ENCODE results near the gene SPTA1.

SPTA1 gene

GRCh38 chr1:158724442-158724841 is 37.9 kb upstream of the SPTA1 start:
- no peak for TF ChIP-seq EZH2phosphoT487 (IDR thresholded peaks at IDR 0.05; ENCODE audit: borderline replicate concordance, low read length)
- TF ChIP-seq CTCF (IDR thresholded peaks at IDR 0.05; ENCODE audit: low read depth, low read length, poor library complexity, severe bottlenecking), result no peak
- no peaks in the 10 kb centered on the region for H4K20me1 ChIP-seq (ENCODE audit: control insufficient read depth, insufficient read depth, low read depth, low read length)
- H3K27ac ChIP-seq (ENCODE audit: low read depth, low read length), result no peak overlapping the region
- H3K36me3 ChIP-seq (ENCODE audit: control insufficient read depth, low read length), result no peaks in the 10 kb centered on the region
- H3K4me3 ChIP-seq (ENCODE audit: low read length), result no peak overlapping the region
- no peaks in the 10 kb centered on the region for H3F3A ChIP-seq (ENCODE audit: control insufficient read depth, insufficient read depth)
- H3K79me2 ChIP-seq (ENCODE audit: control insufficient read depth, low read length), result no peaks in the 10 kb centered on the region
- no peaks in the 10 kb centered on the region for H3K9me3 ChIP-seq (ENCODE audit: control insufficient read depth, insufficient read depth, low read length)
- no peak overlapping the region for H3K4me2 ChIP-seq (ENCODE audit: low read length)
- 0 out of 2 replicates have a peak, but pooled peaks cover 4% of the 10 kb centered on the region for H3K27me3 ChIP-seq (ENCODE audit: control insufficient read depth, low read length)
- no peaks in the 10 kb centered on the region for H3K9me2 ChIP-seq (replicated peaks; ENCODE audit: control insufficient read depth, low read length)
- no peaks in the 10 kb centered on the region for H3K4me1 ChIP-seq (ENCODE audit: control insufficient read depth, low read length)

- H3K36me3 ChIP-seq (ENCODE audit: control insufficient read depth, low read length), result no peaks in the 10 kb centered on the region
- no peak within 1 kb of the TSS for H3K4me2 ChIP-seq (ENCODE audit: low read length)
- H3K4me3 ChIP-seq (ENCODE audit: low read length), result no peak within 1 kb of the TSS
- no peaks in the 10 kb centered on the region for H3K9me3 ChIP-seq (ENCODE audit: control insufficient read depth, insufficient read depth, low read length)
- 0 out of 2 replicates have a peak, but pooled peaks cover 7% of the 10 kb centered on the region for H3K27me3 ChIP-seq (ENCODE audit: control insufficient read depth, low read length)
- H4K20me1 ChIP-seq (ENCODE audit: control insufficient read depth, insufficient read depth, low read depth, low read length), result no peaks in the 10 kb centered on the region
- no peaks in the 10 kb centered on the region for H3F3A ChIP-seq (ENCODE audit: control insufficient read depth, insufficient read depth)
- H3K79me2 ChIP-seq (ENCODE audit: control insufficient read depth, low read length), result no peaks in the 10 kb centered on the region
- no peaks in the 10 kb centered on the region for H3K4me1 ChIP-seq (ENCODE audit: control insufficient read depth, low read length)
- H3K27ac ChIP-seq (ENCODE audit: low read depth, low read length), result no peak within 1 kb of the TSS
- H3K9me2 ChIP-seq (replicated peaks; ENCODE audit: control insufficient read depth, low read length), result no peaks in the 10 kb centered on the region
- TF ChIP-seq CTCF (IDR thresholded peaks at IDR 0.05; ENCODE audit: low read depth, low read length, poor library complexity, severe bottlenecking) (no peak), EZH2phosphoT487 (IDR thresholded peaks at IDR 0.05; ENCODE audit: borderline replicate concordance, low read length) (no peak)
These were observed 34.1 kb upstream of the SPTA1 start, which contains the start of gene OR6K3 for GRCh38 chr1:158720620-158721019. TSS of gene OR6K3 (minus strand) at chr1:158720720. CDS start at chr1:158718115, 2,605 bp downstream.

GRCh38 chr1:158719664-158720063 is 33.1 kb upstream of the SPTA1 start:
- Histone ChIP-seq H3K9me2 (replicated peaks; ENCODE audit: control insufficient read depth, low read length) (no peaks in the 10 kb centered on the region), H3K27ac (ENCODE audit: low read depth, low read length) (no peak overlapping the region), H3K4me3 (ENCODE audit: low read length) (no peak overlapping the region), H3K79me2 (ENCODE audit: control insufficient read depth, low read length) (no peaks in the 10 kb centered on the region), H3K9me3 (ENCODE audit: control insufficient read depth, insufficient read depth, low read length) (no peaks in the 10 kb centered on the region), H3K36me3 (ENCODE audit: control insufficient read depth, low read length) (no peaks in the 10 kb centered on the region), H3K4me1 (ENCODE audit: control insufficient read depth, low read length) (no peaks in the 10 kb centered on the region), H3F3A (ENCODE audit: control insufficient read depth, insufficient read depth) (no peaks in the 10 kb centered on the region), H3K27me3 (ENCODE audit: control insufficient read depth, low read length) (0 out of 2 replicates have a peak, but pooled peaks cover 7% of the 10 kb centered on the region), H3K4me2 (ENCODE audit: low read length) (no peak overlapping the region), H4K20me1 (ENCODE audit: control insufficient read depth, insufficient read depth, low read depth, low read length) (no peaks in the 10 kb centered on the region)
- TF ChIP-seq EZH2phosphoT487 (IDR thresholded peaks at IDR 0.05; ENCODE audit: borderline replicate concordance, low read length) (no peak), CTCF (IDR thresholded peaks at IDR 0.05; ENCODE audit: low read depth, low read length, poor library complexity, severe bottlenecking) (no peak)
